HS-5 (cell line): ENCODE results near the gene CEBPZ.

Source experiments
- DNase-seq: peaks from one replicate; pipeline ENCODE4 v3.0.0-alpha.2; 2012; ENCODE audit warnings: low read depth

The CEBPZ gene

GRCh38 chr2:37180640-37181039 is 50.8 kb downstream of the CEBPZ start:
- DNase-seq = no peak

- no peak for DNase-seq
These were observed 51.3 kb downstream of the CEBPZ start for GRCh38 chr2:37180006-37180639.

- DNase-seq = no peak
These were observed 57.7 kb downstream of the CEBPZ start for GRCh38 chr2:37173741-37174140.

DNA sequence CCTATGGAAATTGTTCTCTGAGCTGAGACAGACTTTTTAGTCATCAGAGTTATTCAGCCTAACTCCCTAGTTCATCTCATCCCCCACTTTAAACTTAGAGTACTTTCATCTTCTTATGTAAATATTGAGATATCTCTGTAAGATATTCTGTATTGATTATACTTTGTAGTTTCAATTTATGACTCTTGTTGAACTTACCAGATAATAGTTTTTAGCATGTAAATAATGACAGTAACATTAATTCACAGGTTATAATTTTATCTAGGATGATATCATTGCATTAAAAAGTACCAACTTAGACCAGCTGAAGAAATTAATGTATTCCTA is 59.8 kb downstream of the CEBPZ start:
- DNase-seq = no peak

DNA sequence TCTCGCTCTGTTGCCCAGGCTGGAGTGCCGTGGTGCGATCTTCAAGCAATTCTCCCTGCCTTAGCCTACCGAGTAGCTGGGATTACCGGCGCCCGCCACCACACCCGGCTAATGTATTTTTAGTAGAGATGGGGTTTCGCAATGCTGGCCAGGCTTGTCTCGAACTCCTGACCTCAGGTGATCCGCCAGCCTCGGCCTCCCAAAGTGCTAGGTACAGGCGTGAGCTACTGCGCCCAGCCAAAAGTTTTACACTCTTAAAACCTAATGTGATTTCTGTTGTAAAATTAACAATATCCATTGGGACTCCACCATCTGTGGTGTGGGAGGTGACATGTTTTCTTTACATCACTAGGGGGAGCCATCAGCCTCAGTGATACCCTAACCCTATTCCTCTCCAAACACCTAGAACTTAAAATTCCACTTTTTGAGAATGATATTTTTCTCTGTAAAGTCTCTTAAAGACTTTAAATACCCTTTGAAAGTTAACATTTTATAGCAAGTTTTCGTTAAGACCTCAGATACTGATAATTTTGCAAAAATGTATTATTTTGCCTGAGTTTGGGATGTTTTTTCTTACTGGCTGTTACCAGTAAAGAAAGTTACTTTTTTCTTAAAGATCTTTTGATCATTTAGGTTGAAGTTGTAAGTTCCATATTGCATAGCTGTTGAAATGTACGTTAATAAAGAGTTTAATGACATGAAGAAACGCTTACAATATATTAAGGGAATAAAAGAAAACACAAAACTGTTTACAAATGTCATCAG is 63.0 kb downstream of the CEBPZ start:
- no peak for DNase-seq

GRCh38 chr2:37167636-37168180 is 63.7 kb downstream of the CEBPZ start:
- no peak for DNase-seq

- DNase-seq = no peak
These were observed 66.6 kb downstream of the CEBPZ start for GRCh38 chr2:37164757-37165156.

- no peak for DNase-seq
These were observed 74.3 kb downstream of the CEBPZ start, which contains the start of gene EIF2AK2 for GRCh38 chr2:37156857-37157714. TSS of gene EIF2AK2 (minus strand) at chr2:37156980. CDS start at chr2:37147806, 9,174 bp downstream.

DNA sequence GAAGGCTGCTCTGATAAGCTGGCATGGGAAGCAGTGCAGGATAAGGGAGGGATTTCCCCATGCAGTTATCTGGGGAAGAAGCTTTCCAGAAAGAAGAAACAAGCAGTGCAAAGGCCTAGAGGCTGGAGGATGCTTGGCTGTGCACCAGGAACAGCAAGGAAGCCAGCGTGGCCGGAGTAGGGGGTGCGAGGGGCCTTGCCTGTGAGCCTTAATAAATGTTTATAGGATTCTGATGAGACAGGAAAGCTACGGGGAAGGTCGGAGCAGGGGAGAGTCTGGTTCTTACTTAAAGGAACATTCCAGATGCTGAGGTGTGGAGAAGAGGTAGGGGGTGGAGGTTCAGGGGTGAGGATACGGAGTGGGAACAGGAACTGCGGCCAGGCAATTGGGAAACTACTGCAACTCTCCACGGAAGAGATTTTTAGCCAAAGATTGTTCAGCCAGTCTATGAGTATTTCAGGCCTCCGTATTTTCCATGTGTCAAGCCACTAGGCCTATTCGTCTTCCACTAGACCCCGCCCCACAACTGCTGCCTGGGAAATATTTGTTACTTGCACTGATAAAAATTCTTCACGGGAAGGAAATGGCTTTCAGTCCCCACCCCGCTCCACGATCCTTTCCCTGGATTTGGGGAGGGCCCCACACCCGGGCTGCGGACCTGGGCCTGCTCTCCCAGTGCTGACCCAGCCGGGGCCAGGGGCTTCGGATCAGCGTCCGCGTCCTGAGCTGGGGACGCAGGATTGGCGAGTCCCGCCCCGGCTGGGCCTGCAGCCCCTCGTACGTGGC is 75.1 kb downstream of the CEBPZ start:
- no peak for DNase-seq

DNA sequence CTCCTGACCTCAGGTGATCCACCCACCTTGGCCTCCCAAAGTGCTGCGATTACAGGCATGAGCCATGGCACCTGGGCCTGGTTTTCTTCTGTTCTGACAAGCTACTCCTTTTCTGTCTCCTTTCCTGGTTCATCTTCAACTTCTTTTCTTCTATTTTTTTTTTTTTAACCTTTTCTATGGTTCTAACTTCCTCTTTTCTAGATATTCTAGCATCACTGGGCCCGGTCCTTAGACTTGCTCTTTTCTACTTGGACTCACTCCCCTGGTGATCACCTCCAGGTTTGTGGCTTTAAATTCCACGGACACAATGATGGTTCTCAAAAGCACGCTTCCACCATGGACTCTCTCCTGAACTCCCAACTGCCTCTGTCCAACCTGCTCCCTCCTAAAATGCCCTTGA is 76.6 kb downstream of the CEBPZ start:
- no peak for DNase-seq

- DNase-seq = no peak
These were observed 78.2 kb downstream of the CEBPZ start for GRCh38 chr2:37153224-37153623.
